K562 (cell line): Measurements from ENCODE around the gene C11orf91. TPM values are rescaled to one million over a fixed set of nuclear protein-coding genes. Genes with fewer than 3 reads are reported as not detected.

ENCODE experiments used
- ATAC-seq: fragments of 200-7000 bp; cut with Tn5 transposase; 3 replicates; pipeline ENCODE4 v1.9.1; 2020; ENCODE audit warnings: moderate library complexity
- BruUV-seq: library from RNA; stranded (reverse); fragments of 400-500 nt; replicated peaks from 2 replicates; lab custom pipeline; 2021; lab: Mats Ljungman, UMichigan
- CTCF ChIA-PET: fragments of 300-600 bp; formaldehyde crosslinking; extraction: SDS; loops from one replicate; lab custom pipeline; 2021; ENCODE audit warnings: low intra/inter-chr PET ratio; lab: Yijun Ruan, JAX
- POLR2A ChIA-PET: fragments of 300-600, 350-650 bp; sonication (Branson Sonifier 250); formaldehyde crosslinking; extraction: SDS; loops from one replicate; lab custom pipeline; 2021; ENCODE audit warnings: antibody characterized with exemption, inconsistent platforms; lab: Yijun Ruan, JAX
- DNase-seq, 4 experiments: peaks; one replicate each; pipeline versions ENCODE4 v3.0.0 to v3.0.0-alpha.2; 2011 to 2018; ENCODE audit warnings: low spot score in 3 of 4, mixed read lengths in 3 of 4; ENCODE audit errors: extremely low read depth in 1 of 4
- FAIRE-seq: peaks from 2 replicates; lab custom pipeline; 2011; peaks lifted over from hg19 to GRCh38; lab: Jason Lieb, UNC
- H2AFZ ChIP-seq: 2 replicates; pipeline ENCODE4 v1.6.0; 2011; ENCODE audit warnings: low read depth, low read length, control low read depth, inconsistent platforms
- H3K27ac ChIP-seq: fragments of 200-600 bp; 3 replicates; pipeline ENCODE4 v1.8.0; 2011; ENCODE audit warnings: low read depth, mild to moderate bottlenecking, control low read depth, inconsistent platforms, low read length, moderate library complexity, mixed read lengths; ENCODE audit errors: extremely low read depth
- H3K27me3 ChIP-seq, 2 experiments: fragments of 300-600 bp in 1 of 2; 2 replicates in 1 of 2; 3 replicates in 1 of 2; pipeline versions ENCODE4 v1.6.0 to v1.8.0; 2011; ENCODE audit warnings: inconsistent platforms in 2 of 2, low read length in 2 of 2, mild to moderate bottlenecking in 1 of 2, mixed read lengths in 1 of 2, moderate library complexity in 1 of 2; ENCODE audit not compliant: control insufficient read depth in 2 of 2, insufficient read depth in 2 of 2
- H3K36me3 ChIP-seq: fragments of 300-600 bp; 3 replicates; pipeline ENCODE4 v1.8.0; 2011; ENCODE audit warnings: mild to moderate bottlenecking, low read length, inconsistent platforms; ENCODE audit not compliant: control insufficient read depth, insufficient read depth
- H3K4me1 ChIP-seq, 2 experiments: fragments of 200-600 bp in 1 of 2; replicated peaks in 1 of 2; 2 replicates in 1 of 2; 3 replicates in 1 of 2; pipeline versions ENCODE4 v1.5.1 to v1.8.0; 2011; ENCODE audit warnings: inconsistent platforms in 2 of 2, low read length in 2 of 2, mild to moderate bottlenecking in 1 of 2, mixed read lengths in 1 of 2, moderate library complexity in 1 of 2; ENCODE audit not compliant: control insufficient read depth in 2 of 2, insufficient read depth in 2 of 2
- H3K4me2 ChIP-seq: 2 replicates; pipeline ENCODE4 v1.6.1; 2011; ENCODE audit warnings: low read length, control low read depth, inconsistent platforms, mixed read lengths; ENCODE audit not compliant: insufficient read depth
- H3K4me3 ChIP-seq: fragments of 200-600 bp; sonication (generic), shearing (Covaris generic); 2 replicates; pipeline ENCODE4 v1.5.1; 2016; ENCODE audit warnings: control low read depth, inconsistent platforms
- H3K79me2 ChIP-seq: fragments of 200-600 bp; 3 replicates; pipeline ENCODE4 v1.8.0; 2011; ENCODE audit warnings: low read length, inconsistent platforms; ENCODE audit not compliant: control insufficient read depth, insufficient read depth
- H3K9ac ChIP-seq, 2 experiments: 2 replicates each; pipeline versions ENCODE4 v1.6.0 to v1.6.1; 2011; ENCODE audit warnings: low read depth in 2 of 2, low read length in 2 of 2, control low read depth in 1 of 2, inconsistent platforms in 1 of 2, mild to moderate bottlenecking in 1 of 2, mixed read lengths in 1 of 2; ENCODE audit not compliant: insufficient read depth in 1 of 2
- H3K9me1 ChIP-seq: one replicate; pipeline ENCODE4 v1.6.0; 2011; ENCODE audit warnings: inconsistent platforms, mild to moderate bottlenecking, low read length, moderate library complexity; ENCODE audit not compliant: control insufficient read depth, insufficient read depth
- H3K9me3 ChIP-seq: replicated peaks from 2 replicates; pipeline ENCODE4 v1.5.1; 2011; ENCODE audit warnings: low read depth, low read length, inconsistent platforms; ENCODE audit not compliant: control insufficient read depth, insufficient read depth
- H4K20me1 ChIP-seq: replicated peaks from 2 replicates; pipeline ENCODE4 v1.6.1; 2011; ENCODE audit warnings: low read length, inconsistent platforms, mixed read lengths; ENCODE audit not compliant: control insufficient read depth, insufficient read depth
- DDX20 ChIP-seq: fragments of 450-650 bp; IDR thresholded peaks from 2 replicates; pipeline ENCODE4 v1.6.1; 2016; ENCODE audit warnings: missing genetic modification characterization, low read depth, mild to moderate bottlenecking, missing compliant biosample characterization, moderate library complexity
- TAF15 ChIP-seq: fragments of 200-400 bp; formaldehyde crosslinking; IDR thresholded peaks from 2 replicates; pipeline ENCODE4 v1.6.1; 2017; ENCODE audit warnings: mild to moderate bottlenecking, low read depth, low read length, moderate library complexity
- WGBS: fragments of 100-300 bp; shearing (Covaris generic); methylation state at CpG from one replicate; pipeline ENCODE4 v1.1.6; 2016; ENCODE audit warnings: low coverage, mixed read lengths; ENCODE audit not compliant: insufficient coverage; ENCODE audit errors: missing lambda C conversion rate; 5-methylcytosine and 5-hydroxymethylcytosine counted together
- in situ Hi-C: fragments of 300-500 bp; cut with MboI; formaldehyde crosslinking; loops from 4 replicates; pipeline ENCODE4 v1.15.0; 2018; ENCODE audit warnings: inconsistent platforms, mixed read lengths
- intact Hi-C: fragments of 100-400 bp; cut with micrococcal nuclease; formaldehyde crosslinking; loops from 2 replicates; pipeline ENCODE4 v1.14.2; 2022
- polyA plus RNA-seq, 8 experiments: library from polyadenylated mRNA; depleted of rRNA in 4 of 8; stranded (reverse) in 5 of 8; unstranded in 3 of 8; fragments of >200 nt; fragmentation: Nextera tagmentation in 2 of 8; fragmentation: Illumina TruSeq in 1 of 8; extraction: Ambion mirVana in 2 of 8; extraction: Trizol in 1 of 8; gene quantifications; 2 replicates each; pipeline versions ENCODE4 v1.2.1 to v1.2.3, GENCODE V29; 2011 to 2014; ENCODE audit warnings: inconsistent platforms in 1 of 8, missing spikeins in 1 of 8
- total RNA-seq, 7 experiments: library from RNA; depleted of rRNA in 6 of 7; stranded (reverse); fragments of >200 nt in 6 of 7; fragmentation: Illumina TruSeq in 2 of 7; extraction: Trizol in 2 of 7; gene quantifications; 2 replicates each; pipeline versions ENCODE4 v1.2.1 to v1.2.3, GENCODE V29; 2011 to 2021; ENCODE audit warnings: low replicate concordance in 1 of 7
- TF ChIP-seq, protein P1 (sequence below): sonication (generic); formaldehyde crosslinking; IDR thresholded peaks from 2 replicates; pipeline ENCODE4 v1.8.0; 2022; ENCODE audit warnings: mild to moderate bottlenecking, low read depth, missing genetic modification reagents

Gene C11orf91
- total and polyA plus RNA-seq, 9 of the 15 experiments (the other 6 are each of a cell fraction or from before 2014, with no cell fraction given), result not detected

DNA sequence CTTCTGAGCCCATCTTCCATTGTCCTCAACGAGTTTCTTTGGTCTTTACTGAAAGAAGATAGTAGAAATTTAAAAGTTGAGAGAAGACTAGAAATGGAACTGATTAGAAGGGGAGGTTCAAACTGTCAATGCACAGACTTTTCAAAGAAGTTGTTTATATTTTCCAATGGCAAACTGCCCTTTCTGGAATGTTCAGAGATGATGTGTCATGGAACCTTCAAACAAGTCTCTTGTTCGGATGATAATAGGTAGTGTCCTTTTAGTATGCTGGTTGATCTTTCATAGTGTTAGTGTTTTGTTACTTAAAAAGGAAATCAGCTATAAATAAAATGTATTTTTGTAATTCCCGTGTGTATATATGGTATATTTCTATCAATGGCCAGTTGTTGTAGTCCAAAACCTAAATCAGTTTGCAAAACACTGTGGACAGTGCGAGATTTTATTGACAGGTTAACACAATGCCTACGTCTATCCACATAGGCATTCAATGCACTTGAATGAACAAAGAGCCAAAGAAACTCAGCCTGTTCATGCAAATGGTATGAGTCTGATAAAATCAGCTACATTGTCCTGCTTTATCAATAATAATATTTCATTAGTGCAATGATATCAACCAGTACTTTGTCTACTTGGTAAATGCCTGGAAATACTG, 30.9 kb downstream of the C11orf91 start:
- H3K27me3 ChIP-seq, result peaks cover 17 to 42% of the 10 kb centered on the region in 2 experiments; a peak in 4 of 5 replicates
- no peak overlapping the region for H3K4me2 ChIP-seq
- H3K27ac ChIP-seq, result no peak overlapping the region
- ATAC-seq, result no peak
- peaks cover 0 to 3% of the 10 kb centered on the region in 2 experiments; a peak in 1 of 5 replicates for H3K4me1 ChIP-seq
- in situ Hi-C loops (no loop called here), intact Hi-C loops (no loop called here)
- no peaks in the 10 kb centered on the region for H3K36me3 ChIP-seq
- POLR2A ChIA-PET, result interaction anchor here (0.6 kb wide), 1 partner anchor 338 kb away, joined by 3 read pairs; no protein-coding TSS in a partner anchor
- no peak overlapping the region for H2AFZ ChIP-seq
- no peak overlapping the region for H3K9ac ChIP-seq
- no TSS peak for BruUV-seq
- TF ChIP-seq, protein P1, sequence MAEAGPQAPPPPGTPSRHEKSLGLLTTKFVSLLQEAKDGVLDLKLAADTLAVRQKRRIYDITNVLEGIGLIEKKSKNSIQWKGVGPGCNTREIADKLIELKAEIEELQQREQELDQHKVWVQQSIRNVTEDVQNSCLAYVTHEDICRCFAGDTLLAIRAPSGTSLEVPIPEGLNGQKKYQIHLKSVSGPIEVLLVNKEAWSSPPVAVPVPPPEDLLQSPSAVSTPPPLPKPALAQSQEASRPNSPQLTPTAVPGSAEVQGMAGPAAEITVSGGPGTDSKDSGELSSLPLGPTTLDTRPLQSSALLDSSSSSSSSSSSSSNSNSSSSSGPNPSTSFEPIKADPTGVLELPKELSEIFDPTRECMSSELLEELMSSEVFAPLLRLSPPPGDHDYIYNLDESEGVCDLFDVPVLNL (CRISPR knock-in tag), result no peak
- no peak for TF ChIP-seq DDX20
- no peak for TF ChIP-seq TAF15
- no peak overlapping the region for H3K4me3 ChIP-seq
- no peaks in the 10 kb centered on the region for H3K9me3 ChIP-seq
- no peaks in the 10 kb centered on the region for H3K79me2 ChIP-seq
- 1% methylated on average over 5 of the region's 5 CpGs for WGBS
- H4K20me1 ChIP-seq, result no peaks in the 10 kb centered on the region
- no peak for FAIRE-seq
- no peaks in the 10 kb centered on the region for H3K9me1 ChIP-seq
- CTCF ChIA-PET, result no interaction called here
- no peak for DNase-seq
